ENCODE results near the gene ADNP2. TPM values are rescaled to one million over a fixed set of nuclear protein-coding genes. Genes with fewer than 3 reads are reported as not detected.

ADNP2 gene
- total RNA-seq, 2 donors from 2014 or later: 17.5 to 36.0 TPM

- H3K4me3 ChIP-seq: no peak overlapping the region
- TF ChIP-seq POLR2AphosphoS5 (IDR thresholded peaks at IDR 0.05): no peak
- TF ChIP-seq, protein P1, sequence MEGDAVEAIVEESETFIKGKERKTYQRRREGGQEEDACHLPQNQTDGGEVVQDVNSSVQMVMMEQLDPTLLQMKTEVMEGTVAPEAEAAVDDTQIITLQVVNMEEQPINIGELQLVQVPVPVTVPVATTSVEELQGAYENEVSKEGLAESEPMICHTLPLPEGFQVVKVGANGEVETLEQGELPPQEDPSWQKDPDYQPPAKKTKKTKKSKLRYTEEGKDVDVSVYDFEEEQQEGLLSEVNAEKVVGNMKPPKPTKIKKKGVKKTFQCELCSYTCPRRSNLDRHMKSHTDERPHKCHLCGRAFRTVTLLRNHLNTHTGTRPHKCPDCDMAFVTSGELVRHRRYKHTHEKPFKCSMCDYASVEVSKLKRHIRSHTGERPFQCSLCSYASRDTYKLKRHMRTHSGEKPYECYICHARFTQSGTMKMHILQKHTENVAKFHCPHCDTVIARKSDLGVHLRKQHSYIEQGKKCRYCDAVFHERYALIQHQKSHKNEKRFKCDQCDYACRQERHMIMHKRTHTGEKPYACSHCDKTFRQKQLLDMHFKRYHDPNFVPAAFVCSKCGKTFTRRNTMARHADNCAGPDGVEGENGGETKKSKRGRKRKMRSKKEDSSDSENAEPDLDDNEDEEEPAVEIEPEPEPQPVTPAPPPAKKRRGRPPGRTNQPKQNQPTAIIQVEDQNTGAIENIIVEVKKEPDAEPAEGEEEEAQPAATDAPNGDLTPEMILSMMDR (IDR thresholded peaks at IDR 0.05): peak; percentile 31 to 91 (median 79)
- TF ChIP-seq POLR2A (IDR thresholded peaks at IDR 0.05): no peak
- intact Hi-C loops (cut with DNase I): no loop called here
- H3K27me3 ChIP-seq (replicated peaks; ENCODE audit: insufficient read depth): no peaks in the 10 kb centered on the region
- peak; percentile 30 for DNase-seq (ENCODE audit: low spot score)
- WGBS: 51% methylated on average over 22 of the region's 23 CpGs
- H3K27ac ChIP-seq: no peak overlapping the region
- no peaks in the 10 kb centered on the region for H3K9me3 ChIP-seq
- no peaks in the 10 kb centered on the region for H3K4me1 ChIP-seq (replicated peaks)
- H3K36me3 ChIP-seq: no peaks in the 10 kb centered on the region
Observed at GRCh38 chr18:80171054-80171872, 62.2 kb downstream of the ADNP2 start.

DNA sequence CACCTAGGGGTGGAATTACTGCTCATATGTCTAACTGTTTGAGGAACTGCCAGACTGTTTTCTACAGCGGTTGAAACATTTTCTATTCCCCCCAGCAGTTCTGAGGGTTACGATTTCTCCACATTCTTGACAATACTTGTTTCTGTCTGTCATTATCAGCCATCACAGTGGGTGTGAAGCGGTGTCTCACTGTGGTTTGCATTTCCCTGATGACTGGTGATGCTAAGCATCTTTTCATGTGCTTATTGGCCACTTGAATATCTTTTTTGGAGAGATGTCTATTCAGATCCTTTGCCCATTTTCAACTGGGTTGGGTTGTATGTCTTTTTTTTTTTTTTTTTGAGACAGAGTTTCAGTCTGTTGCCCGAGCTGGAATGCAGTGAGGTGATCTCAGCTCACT, 63.0 kb downstream of the ADNP2 start:
- intact Hi-C loops (cut with DNase I): no loop called here
- no peak for TF ChIP-seq POLR2AphosphoS5 (IDR thresholded peaks at IDR 0.05)
- TF ChIP-seq, protein P1 (IDR thresholded peaks at IDR 0.05): no peak
- TF ChIP-seq POLR2A (IDR thresholded peaks at IDR 0.05): no peak
- H3K4me1 ChIP-seq (replicated peaks): peaks cover 5% of the 10 kb centered on the region
- H3K36me3 ChIP-seq: no peaks in the 10 kb centered on the region
- DNase-seq (ENCODE audit: low spot score): no peak
- no peaks in the 10 kb centered on the region for H3K27me3 ChIP-seq (replicated peaks; ENCODE audit: insufficient read depth)
- H3K4me3 ChIP-seq: no peak overlapping the region
- H3K27ac ChIP-seq: no peak overlapping the region
- no peaks in the 10 kb centered on the region for H3K9me3 ChIP-seq
- WGBS: 86% methylated on average over 4 of the region's 4 CpGs

DNA sequence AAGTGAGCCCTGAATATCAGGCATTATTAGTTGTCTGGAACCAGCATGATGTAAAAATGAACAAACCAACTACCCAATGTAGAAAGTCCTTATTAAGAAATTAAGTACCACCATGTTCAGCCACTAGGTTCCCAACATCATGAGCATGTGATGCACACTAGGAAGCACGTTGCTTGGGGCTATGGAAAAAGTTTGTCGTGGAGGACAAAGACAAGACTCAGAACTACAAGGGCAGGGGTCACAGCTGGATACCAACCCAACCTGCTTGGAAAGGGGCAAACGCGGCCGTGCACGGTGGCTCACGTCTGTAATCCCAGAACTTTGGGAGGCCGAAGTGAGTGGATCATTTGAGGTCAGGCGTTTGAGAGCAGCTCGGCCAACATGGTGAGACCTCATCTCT, 64.0 kb downstream of the ADNP2 start:
- no peaks in the 10 kb centered on the region for H3K27me3 ChIP-seq (replicated peaks; ENCODE audit: insufficient read depth)
- intact Hi-C loops (cut with DNase I): no loop called here

DNA sequence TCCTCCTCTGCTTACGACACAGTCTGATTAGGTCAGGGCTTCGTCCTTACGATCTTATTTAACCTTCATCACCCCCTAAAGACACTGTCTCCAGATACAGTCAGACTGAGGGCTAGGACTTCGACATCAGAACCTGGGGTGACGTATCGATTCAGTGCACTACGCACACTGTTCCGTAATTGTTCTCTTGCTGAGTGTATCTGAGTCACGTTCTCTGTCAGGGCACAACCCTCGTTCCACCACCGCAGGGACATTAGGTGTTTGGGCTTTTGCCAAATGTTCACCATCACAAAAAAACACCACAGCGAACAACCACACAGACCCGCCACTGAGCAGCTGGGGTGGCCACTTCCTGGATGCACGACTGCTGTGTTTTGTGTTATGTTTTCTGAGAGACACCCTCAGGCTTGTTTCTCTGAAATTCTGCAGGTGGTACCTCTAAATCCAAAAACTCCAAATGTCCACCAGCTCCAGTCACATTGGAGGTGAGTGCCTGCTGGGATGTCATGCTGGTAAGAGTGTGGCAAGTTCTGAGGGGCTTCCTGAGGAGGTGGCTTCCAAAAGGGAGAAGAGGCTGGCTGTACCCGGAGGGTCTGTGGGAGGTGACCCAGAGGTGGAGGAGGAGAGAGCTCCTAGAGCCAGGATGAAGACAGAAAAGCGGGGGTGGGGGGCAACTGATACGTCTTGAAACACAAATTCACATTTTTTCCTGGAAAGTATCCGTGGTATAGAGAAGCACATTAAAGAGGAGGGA, 66.6 kb downstream of the ADNP2 start:
- H3K4me1 ChIP-seq (replicated peaks): peaks cover 5% of the 10 kb centered on the region
- no peaks in the 10 kb centered on the region for H3K27me3 ChIP-seq (replicated peaks; ENCODE audit: insufficient read depth)
- no peaks in the 10 kb centered on the region for H3K36me3 ChIP-seq
- H3K9me3 ChIP-seq: no peaks in the 10 kb centered on the region
- TF ChIP-seq, protein P1 (IDR thresholded peaks at IDR 0.05): no peak
- TF ChIP-seq POLR2AphosphoS5 (IDR thresholded peaks at IDR 0.05): no peak
- TF ChIP-seq POLR2A (IDR thresholded peaks at IDR 0.05): no peak
- 84% methylated on average over 18 of the region's 18 CpGs for WGBS
- no peak overlapping the region for H3K27ac ChIP-seq
- H3K4me3 ChIP-seq: no peak overlapping the region
- DNase-seq (ENCODE audit: low spot score): no peak
- intact Hi-C loops (cut with DNase I): no loop called here

More for the DNA sequence above, 64.0 kb downstream of the ADNP2 start:
- TF ChIP-seq POLR2AphosphoS5 (IDR thresholded peaks at IDR 0.05) (no peak), POLR2A (IDR thresholded peaks at IDR 0.05) (no peak)
- TF ChIP-seq, protein P1 (IDR thresholded peaks at IDR 0.05): no peak
- no peak overlapping the region for H3K4me3 ChIP-seq
- DNase-seq (ENCODE audit: low spot score): no peak
- peaks cover 5% of the 10 kb centered on the region for H3K4me1 ChIP-seq (replicated peaks)
- H3K27ac ChIP-seq: no peak overlapping the region
- no peaks in the 10 kb centered on the region for H3K9me3 ChIP-seq
- H3K36me3 ChIP-seq: no peaks in the 10 kb centered on the region
- WGBS: 95% methylated on average over 10 of the region's 10 CpGs
